ENCODE measurements around the gene SFXN5.

- TF ChIP-seq EMX1 (CRISPR knock-in tag; IDR thresholded peaks at IDR 0.05) (no peak), FOXK1 (CRISPR knock-in tag; IDR thresholded peaks at IDR 0.05) (no peak), CREB1 (CRISPR knock-in tag; IDR thresholded peaks at IDR 0.05) (no peak), NR2C2 (CRISPR knock-in tag; IDR thresholded peaks at IDR 0.05) (no peak), MXD4 (CRISPR knock-in tag; IDR thresholded peaks at IDR 0.05; ENCODE audit: borderline replicate concordance) (no peak), CTCF (IDR thresholded peaks at IDR 0.05) (no peak), CREM (CRISPR knock-in tag; IDR thresholded peaks at IDR 0.05) (no peak), NFYB (CRISPR knock-in tag; conservative IDR thresholded peaks at IDR 0.05; ENCODE audit: low read depth) (no peak)
- TF ChIP-seq, protein P1, sequence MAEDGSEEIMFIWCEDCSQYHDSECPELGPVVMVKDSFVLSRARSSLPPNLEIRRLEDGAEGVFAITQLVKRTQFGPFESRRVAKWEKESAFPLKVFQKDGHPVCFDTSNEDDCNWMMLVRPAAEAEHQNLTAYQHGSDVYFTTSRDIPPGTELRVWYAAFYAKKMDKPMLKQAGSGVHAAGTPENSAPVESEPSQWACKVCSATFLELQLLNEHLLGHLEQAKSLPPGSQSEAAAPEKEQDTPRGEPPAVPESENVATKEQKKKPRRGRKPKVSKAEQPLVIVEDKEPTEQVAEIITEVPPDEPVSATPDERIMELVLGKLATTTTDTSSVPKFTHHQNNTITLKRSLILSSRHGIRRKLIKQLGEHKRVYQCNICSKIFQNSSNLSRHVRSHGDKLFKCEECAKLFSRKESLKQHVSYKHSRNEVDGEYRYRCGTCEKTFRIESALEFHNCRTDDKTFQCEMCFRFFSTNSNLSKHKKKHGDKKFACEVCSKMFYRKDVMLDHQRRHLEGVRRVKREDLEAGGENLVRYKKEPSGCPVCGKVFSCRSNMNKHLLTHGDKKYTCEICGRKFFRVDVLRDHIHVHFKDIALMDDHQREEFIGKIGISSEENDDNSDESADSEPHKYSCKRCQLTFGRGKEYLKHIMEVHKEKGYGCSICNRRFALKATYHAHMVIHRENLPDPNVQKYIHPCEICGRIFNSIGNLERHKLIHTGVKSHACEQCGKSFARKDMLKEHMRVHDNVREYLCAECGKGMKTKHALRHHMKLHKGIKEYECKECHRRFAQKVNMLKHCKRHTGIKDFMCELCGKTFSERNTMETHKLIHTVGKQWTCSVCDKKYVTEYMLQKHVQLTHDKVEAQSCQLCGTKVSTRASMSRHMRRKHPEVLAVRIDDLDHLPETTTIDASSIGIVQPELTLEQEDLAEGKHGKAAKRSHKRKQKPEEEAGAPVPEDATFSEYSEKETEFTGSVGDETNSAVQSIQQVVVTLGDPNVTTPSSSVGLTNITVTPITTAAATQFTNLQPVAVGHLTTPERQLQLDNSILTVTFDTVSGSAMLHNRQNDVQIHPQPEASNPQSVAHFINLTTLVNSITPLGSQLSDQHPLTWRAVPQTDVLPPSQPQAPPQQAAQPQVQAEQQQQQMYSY (CRISPR knock-in tag; IDR thresholded peaks at IDR 0.05): no peak
- TF ChIP-seq, protein P2, sequence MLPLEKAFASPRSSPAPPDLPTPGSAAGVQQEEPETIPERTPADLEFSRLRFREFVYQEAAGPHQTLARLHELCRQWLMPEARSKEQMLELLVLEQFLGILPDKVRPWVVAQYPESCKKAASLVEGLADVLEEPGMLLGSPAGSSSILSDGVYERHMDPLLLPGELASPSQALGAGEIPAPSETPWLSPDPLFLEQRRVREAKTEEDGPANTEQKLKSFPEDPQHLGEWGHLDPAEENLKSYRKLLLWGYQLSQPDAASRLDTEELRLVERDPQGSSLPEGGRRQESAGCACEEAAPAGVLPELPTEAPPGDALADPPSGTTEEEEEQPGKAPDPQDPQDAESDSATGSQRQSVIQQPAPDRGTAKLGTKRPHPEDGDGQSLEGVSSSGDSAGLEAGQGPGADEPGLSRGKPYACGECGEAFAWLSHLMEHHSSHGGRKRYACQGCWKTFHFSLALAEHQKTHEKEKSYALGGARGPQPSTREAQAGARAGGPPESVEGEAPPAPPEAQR (CRISPR knock-in tag; IDR thresholded peaks at IDR 0.05): no peak
- TF ChIP-seq, protein P3, sequence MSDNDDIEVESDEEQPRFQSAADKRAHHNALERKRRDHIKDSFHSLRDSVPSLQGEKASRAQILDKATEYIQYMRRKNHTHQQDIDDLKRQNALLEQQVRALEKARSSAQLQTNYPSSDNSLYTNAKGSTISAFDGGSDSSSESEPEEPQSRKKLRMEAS (CRISPR knock-in tag; IDR thresholded peaks at IDR 0.05): no peak
These were observed 106.5 kb downstream of the SFXN5 start for GRCh38 chr2:72965016-72965415.
